Daoy (cell line): Measurements from ENCODE around the gene SERBP1. TPM values are rescaled to one million over a fixed set of nuclear protein-coding genes. Genes with fewer than 3 reads are reported as not detected.
A peak's percentile ranks its signal among the peaks of the same experiment; 100 is the strongest.

ENCODE experiments used
- DNase-seq: peaks from one replicate; pipeline ENCODE4 v3.0.0-alpha.2; 2015; ENCODE audit warnings: low read depth
- total RNA-seq: library from RNA; depleted of rRNA; stranded (reverse); fragments of >200 nt; shearing (Covaris generic); gene quantifications from 2 replicates; pipeline ENCODE4 v1.2.3, GENCODE V29; 2014

The SERBP1 gene
- total RNA-seq, 1 experiment from 2014 or later, result 712 TPM

- DNase-seq, result no peak
Observed at GRCh38 chr1:67407498-67407897, 22.7 kb downstream of the SERBP1 start.

- DNase-seq, result no peak
Observed at GRCh38 chr1:67405473-67406245, 24.5 kb downstream of the SERBP1 start.

DNA sequence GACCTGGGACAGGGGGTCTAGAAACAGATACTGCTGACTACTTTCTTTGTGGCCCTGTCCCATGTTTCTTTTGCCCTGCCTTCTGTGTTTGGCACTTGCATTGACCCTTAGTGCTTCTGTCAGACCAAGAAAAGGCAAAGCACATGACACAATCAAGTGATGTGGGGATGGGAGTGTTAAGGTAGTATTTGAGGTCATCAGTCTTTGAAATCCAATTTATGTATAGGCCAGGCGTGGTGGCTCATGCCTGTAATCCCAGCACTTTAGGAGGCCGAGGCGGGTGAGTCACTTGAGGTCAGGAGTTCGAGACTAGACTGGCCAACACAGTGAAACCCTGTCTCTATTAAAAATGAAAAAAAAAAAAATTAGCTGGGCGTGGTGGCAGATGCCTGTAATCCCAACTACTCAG lies 26.0 kb downstream of the SERBP1 start:
- DNase-seq, result peak; percentile 7

- DNase-seq, result no peak
Observed at GRCh38 chr1:67401443-67401842, 28.8 kb downstream of the SERBP1 start.

GRCh38 chr1:67400029-67400786 lies 30.0 kb downstream of the SERBP1 start:
- peak; percentile 78 for DNase-seq

- no peak for DNase-seq
Observed at GRCh38 chr1:67399199-67399993, 30.8 kb downstream of the SERBP1 start.

- DNase-seq, result no peak
Observed at GRCh38 chr1:67394548-67394947, 35.7 kb downstream of the SERBP1 start.

GRCh38 chr1:67393737-67394136 lies 36.5 kb downstream of the SERBP1 start:
- DNase-seq, result no peak

GRCh38 chr1:67393240-67393639 lies 37.0 kb downstream of the SERBP1 start:
- DNase-seq, result no peak

DNA sequence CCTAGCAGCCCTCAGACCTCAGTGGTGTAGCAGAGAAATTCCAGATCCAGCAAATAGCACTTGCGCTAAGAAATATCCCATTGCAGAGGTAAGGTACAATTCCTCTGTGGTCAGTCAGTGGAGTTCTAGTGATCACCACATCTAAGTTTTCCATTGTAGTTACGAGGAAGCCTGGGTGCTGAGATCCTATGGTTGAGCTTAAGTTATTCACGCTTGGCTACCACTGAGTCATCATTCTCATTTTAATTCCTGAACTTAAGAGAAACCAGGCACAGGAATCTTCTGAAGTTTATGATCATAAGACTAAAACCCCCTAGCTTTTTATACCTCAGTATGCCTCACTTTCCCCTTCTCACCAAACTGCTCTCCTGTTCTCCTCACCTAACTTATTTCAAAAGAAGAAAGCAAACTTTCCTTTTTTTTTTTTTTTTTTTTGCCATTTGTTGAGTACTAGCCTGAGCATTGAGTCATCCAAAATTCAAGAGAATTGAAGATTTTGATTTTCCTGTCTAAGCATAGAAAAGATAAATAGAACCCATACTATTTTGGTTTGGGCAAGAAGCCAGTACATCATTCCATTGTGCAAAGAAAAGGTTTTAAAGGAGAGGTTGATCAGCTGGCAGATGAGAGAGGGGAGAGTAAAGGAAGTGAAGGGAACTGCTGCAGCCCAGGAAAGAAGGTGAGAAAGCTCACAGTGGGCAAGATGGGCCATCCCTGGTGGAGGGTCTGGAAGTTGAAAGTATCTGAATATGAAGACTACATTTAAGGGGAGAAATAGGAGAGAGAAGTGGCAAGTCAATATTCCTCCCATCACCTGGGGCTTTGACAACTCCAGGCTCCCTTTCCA lies 39.9 kb downstream of the SERBP1 start:
- peak; percentile 72 for DNase-seq

DNA sequence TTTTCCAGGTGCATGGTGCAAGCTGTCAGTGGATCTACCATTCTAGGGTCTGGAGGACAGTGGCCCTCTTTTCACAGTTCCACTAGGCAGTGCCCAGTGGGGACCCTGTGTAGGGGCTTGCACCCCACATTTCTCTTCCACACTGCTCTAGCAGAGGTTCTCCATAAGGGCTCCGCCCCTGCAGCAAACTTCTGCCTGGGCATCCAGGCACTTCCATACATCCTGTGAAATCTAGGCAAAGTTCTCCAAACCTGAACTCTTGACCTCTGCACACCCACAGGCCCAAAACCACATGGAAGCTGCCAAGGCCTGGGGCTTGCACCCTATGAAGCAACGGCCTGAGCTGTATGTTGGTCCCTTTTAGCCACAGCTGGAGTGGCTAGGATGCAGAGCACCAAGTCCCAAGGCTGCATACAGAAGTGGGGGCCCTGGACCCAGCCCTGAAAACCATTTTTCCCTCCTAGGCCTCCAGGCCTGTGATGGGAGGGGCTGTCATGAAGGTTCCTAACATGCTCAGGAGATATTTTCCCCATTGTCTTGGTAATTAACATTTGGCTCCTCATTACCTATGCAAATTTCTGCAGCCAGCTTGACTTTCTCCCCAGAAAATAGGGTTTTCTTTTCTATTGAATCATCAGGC lies 46.1 kb downstream of the SERBP1 start:
- DNase-seq, result no peak

DNA sequence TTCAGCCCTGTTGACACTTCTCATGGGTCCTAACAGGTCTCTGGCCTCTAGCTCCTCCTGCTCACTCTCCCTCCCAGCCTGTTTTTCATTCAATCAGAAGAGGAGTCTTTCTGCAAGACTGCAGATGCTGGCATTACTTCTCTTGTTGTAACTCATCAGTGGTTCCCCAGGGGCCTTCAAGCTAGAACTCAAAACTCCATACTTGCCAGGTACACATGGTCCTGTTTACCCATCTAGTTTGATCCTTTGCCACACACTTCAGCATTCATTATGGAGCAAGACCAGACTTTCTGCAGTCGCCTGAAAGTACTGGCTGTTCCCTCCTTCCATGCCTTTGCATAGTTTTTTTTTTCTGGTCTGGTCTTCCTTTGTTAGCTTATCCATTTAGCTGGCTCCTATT lies 47.9 kb downstream of the SERBP1 start:
- no peak for DNase-seq

GRCh38 chr1:67381154-67381553 lies 49.0 kb downstream of the SERBP1 start:
- DNase-seq, result no peak

DNA sequence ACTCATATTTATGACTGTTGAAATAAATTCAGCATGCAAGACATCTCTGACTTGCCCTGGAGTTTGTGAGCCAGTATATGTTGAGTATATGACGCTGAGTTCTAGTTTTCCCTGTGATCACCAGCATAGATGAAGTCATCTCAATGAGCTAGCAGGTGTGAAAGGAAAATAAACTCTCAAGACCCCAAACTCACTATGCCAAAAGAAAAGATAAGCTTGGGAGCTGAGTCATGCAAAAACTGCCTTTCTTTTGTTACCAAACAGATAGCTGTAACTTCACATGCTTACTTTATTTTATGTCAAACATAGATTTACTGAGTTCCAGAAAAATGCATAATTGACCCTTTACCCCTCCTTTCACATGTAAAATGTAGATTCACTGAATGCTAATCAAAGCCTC lies 52.9 kb downstream of the SERBP1 start:
- DNase-seq, result no peak

DNA sequence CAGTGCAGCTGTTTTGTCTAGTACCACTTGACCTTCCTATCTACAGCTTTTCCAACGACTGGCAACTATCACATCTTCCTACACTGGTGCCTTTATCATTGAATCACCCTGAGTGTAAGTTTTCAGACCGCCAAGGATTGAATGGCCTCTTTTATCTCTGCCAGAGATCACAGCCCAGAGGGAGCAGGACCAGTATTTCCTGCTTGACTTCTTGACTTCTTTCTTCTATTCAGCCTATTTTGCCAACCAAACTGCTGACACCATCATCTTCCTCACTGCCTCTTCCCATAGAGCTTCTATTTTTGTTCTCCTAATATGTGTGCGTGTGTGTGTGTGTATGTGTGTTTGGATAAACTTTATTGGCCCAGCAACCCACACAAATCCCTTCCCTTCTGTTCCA lies 53.8 kb downstream of the SERBP1 start:
- DNase-seq, result no peak

DNA sequence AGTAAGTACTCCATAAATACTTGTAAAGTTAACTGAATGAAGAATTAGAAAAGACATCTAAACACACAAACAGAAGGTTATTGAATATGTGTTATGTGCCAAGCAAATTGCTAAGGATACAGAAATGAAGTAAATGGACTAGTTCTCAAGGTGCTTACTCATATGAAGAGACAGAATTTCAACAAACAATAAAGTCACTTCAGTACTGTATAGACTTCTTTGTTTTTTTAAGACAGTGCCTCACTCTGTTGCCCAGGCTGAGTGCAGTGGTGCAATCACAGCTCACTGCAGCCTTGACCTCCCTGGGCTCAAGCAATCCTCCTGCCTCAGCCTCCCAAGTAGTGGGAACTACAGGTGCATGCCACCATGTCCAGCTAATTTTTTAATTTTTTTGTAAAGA lies 57.3 kb downstream of the SERBP1 start:
- DNase-seq, result no peak

- DNase-seq, result peak; percentile 46
Observed at GRCh38 chr1:67372136-67372535, 58.1 kb downstream of the SERBP1 start.

GRCh38 chr1:67371681-67372080 lies 58.5 kb downstream of the SERBP1 start:
- DNase-seq, result peak; percentile 28

DNA sequence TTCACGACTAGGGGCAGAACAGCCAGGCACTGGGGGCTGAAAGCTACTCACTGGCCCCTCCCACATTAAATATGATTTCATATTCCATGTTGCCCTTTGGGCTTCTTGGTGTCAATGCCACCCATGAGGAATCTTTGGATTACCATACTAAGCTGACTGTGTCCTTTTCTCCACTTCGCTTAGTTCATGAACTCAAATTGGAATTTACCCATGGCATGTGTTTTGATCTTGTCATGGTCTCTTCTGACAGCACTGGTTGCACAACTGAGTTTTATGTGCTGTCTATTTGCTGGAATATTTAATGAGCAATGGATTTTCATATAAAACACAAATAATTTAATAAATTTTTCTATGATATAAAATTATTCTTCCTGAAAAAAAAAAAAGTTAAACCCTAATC lies 59.2 kb downstream of the SERBP1 start:
- no peak for DNase-seq

GRCh38 chr1:67368046-67368514 lies 62.1 kb downstream of the SERBP1 start:
- no peak for DNase-seq
